ENCODE data around the gene EML4.

Gene EML4

DNA sequence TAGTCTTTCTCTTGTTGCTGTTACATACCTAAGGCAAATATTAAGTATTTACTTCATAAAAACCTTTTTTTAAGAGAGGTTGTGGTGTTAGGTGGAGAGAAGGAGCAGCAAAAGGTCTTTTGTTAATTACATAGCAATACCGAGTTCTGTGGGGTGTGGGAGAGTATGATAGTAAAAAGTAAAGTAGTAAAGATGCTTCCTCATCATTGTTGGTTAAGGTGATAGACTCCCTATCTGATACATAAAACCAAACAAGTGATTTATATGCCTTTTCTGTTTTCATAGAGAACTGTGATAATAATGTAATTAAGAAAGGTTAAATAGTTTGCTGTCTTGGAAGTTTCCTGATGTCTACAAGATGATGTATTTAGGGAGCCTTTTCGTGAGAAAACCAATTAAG, 75.4 kb downstream of the EML4 start:
- TF ChIP-seq, protein P1, sequence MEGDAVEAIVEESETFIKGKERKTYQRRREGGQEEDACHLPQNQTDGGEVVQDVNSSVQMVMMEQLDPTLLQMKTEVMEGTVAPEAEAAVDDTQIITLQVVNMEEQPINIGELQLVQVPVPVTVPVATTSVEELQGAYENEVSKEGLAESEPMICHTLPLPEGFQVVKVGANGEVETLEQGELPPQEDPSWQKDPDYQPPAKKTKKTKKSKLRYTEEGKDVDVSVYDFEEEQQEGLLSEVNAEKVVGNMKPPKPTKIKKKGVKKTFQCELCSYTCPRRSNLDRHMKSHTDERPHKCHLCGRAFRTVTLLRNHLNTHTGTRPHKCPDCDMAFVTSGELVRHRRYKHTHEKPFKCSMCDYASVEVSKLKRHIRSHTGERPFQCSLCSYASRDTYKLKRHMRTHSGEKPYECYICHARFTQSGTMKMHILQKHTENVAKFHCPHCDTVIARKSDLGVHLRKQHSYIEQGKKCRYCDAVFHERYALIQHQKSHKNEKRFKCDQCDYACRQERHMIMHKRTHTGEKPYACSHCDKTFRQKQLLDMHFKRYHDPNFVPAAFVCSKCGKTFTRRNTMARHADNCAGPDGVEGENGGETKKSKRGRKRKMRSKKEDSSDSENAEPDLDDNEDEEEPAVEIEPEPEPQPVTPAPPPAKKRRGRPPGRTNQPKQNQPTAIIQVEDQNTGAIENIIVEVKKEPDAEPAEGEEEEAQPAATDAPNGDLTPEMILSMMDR (IDR thresholded peaks at IDR 0.05; ENCODE audit: control insufficient read depth, insufficient read depth, low read depth, low read length, missing control alignments), result no peak
- H3K4me3 ChIP-seq (ENCODE audit: control insufficient read depth, low read depth, low read length), result no peak overlapping the region
- no peak for DNase-seq (ENCODE audit: low read depth)

DNA sequence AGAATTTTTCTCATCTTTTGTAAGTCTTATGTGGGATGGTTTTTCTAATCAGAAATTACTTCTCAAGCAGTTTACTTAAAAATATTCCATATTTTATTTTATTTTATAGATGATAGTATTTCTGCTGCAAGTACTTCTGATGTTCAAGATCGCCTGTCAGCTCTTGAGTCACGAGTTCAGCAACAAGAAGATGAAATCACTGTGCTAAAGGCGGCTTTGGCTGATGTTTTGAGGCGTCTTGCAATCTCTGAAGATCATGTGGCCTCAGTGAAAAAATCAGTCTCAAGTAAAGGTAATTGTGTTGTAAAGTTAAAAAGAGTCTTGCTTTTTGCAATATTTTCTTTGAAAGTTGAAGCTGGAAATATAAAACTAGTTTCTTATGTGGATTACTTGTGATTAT, 76.2 kb downstream of the EML4 start:
- no peak for DNase-seq (ENCODE audit: low read depth)
- H3K4me3 ChIP-seq (ENCODE audit: control insufficient read depth, low read depth, low read length), result no peak overlapping the region
- TF ChIP-seq, protein P1 (IDR thresholded peaks at IDR 0.05; ENCODE audit: control insufficient read depth, insufficient read depth, low read depth, low read length, missing control alignments), result no peak

DNA sequence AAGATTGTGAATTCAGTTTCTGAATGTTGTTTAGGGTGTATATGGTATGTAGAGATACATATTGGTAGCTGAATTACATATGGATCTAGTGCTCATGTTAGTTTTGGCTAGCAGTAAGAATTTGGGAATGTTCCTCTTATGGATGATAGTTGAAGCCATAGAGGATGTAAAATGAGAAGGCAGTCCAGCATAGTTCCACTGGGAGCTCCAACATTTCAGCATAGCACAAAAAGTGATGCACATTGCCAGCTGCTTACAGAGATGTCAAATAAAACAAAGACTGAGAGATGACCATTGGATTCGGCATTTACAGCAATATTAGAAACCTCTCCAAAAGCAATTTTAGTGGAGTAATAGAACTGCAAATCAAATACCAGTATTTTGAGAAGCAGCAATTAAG, 77.4 kb downstream of the EML4 start:
- TF ChIP-seq, protein P1 (IDR thresholded peaks at IDR 0.05; ENCODE audit: control insufficient read depth, insufficient read depth, low read depth, low read length, missing control alignments), result no peak
- DNase-seq (ENCODE audit: low read depth), result no peak
- no peak overlapping the region for H3K4me3 ChIP-seq (ENCODE audit: control insufficient read depth, low read depth, low read length)

DNA sequence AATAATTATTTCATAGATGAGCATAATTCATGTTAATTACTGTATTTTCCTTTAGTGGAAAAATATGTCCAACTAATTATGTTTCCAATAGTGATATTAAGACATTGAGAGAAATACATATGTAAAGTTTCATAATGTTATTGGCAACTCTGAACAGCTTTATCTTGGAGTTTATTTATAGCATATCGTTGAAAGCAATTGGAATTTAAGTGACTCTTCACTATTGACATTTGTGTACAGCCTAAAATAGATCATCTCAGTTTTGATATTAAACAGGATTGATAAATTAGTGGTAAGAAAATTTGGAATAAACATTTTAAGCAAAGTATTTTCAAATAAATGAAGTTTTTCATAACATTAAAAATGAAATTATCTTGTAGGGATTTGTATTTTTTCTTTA, 79.7 kb downstream of the EML4 start:
- TF ChIP-seq, protein P1 (IDR thresholded peaks at IDR 0.05; ENCODE audit: control insufficient read depth, insufficient read depth, low read depth, low read length, missing control alignments), result no peak
- no peak overlapping the region for H3K4me3 ChIP-seq (ENCODE audit: control insufficient read depth, low read depth, low read length)
- no peak for DNase-seq (ENCODE audit: low read depth)

DNA sequence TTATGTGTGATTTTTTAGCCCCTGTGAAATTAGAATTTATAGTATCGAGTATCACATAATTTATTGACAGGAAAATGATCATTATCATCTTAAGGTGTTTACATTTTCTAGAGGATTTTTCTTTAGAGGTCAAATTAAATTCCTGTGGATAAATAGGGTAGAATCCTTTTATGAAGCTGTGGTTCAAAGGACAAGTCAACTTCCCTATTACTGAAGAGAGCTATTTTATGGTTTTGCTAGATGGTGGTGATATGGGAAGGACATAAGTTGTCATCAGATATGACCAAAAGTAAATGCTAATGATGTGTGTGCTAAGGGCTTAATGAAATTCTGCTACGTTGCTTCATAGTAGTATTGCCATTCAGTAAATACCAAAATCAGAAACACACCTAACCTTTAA, 80.1 kb downstream of the EML4 start:
- TF ChIP-seq, protein P1 (IDR thresholded peaks at IDR 0.05; ENCODE audit: control insufficient read depth, insufficient read depth, low read depth, low read length, missing control alignments), result no peak
- no peak for DNase-seq (ENCODE audit: low read depth)
- H3K4me3 ChIP-seq (ENCODE audit: control insufficient read depth, low read depth, low read length), result no peak overlapping the region

DNA sequence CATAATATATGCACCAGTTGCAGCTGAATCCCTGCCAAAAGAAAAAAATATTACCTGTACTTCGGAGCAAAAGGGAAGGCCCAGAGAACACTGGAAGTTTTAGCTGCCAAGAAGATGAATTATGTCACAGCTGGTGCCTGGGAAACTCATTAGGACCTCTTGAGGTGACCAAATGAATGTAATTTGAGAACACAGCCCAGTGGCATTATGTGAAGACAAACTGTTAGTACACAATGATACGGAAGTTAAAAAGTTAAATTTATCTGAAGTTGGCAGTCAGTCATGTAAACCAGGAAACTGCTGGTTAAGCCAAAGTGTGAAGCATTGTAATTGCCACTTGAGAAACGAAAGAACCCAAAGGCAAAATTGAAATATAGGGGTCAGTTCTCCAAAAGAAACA, 80.7 kb downstream of the EML4 start:
- TF ChIP-seq, protein P1 (IDR thresholded peaks at IDR 0.05; ENCODE audit: control insufficient read depth, insufficient read depth, low read depth, low read length, missing control alignments), result no peak
- no peak for DNase-seq (ENCODE audit: low read depth)
- H3K4me3 ChIP-seq (ENCODE audit: control insufficient read depth, low read depth, low read length), result no peak overlapping the region

DNA sequence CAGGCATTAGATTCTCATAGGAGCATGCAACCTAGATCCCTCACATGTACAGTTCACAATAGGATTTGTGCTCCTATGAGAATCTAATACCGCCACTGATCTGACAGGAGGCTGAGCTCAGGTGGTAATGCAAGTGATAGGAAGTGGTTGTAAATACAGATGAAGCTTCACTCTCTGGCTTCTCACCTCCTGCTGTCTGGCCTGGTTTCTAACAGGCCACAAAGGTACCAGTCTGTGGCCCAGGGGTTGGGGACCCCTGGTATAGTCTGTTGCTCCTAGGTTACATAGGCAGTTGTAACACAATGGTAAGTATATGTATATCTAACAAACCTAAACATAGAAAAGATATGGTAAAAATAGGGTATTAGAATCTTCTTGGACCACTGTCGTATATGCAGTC, 81.8 kb downstream of the EML4 start:
- TF ChIP-seq, protein P1 (IDR thresholded peaks at IDR 0.05; ENCODE audit: control insufficient read depth, insufficient read depth, low read depth, low read length, missing control alignments), result no peak
- DNase-seq (ENCODE audit: low read depth), result no peak
- H3K4me3 ChIP-seq (ENCODE audit: control insufficient read depth, low read depth, low read length), result no peak overlapping the region
